H1 (cell line): ENCODE results near the gene FOXN3. TPM values are rescaled to one million over a fixed set of nuclear protein-coding genes. Genes with fewer than 3 reads are reported as not detected.

Experiments used
- CTCF ChIA-PET: fragments of 300-600 bp; sonication (Branson Sonifier 250); formaldehyde crosslinking; loops from one replicate; lab custom pipeline; 2021; ENCODE audit not compliant: partially characterized antibody; lab: Charles Lee
- POLR2A ChIA-PET: fragments of 300-600 bp; sonication (Branson Sonifier 250); formaldehyde crosslinking; loops from one replicate; lab custom pipeline; 2021; ENCODE audit warnings: inconsistent platforms; ENCODE audit not compliant: partially characterized antibody; lab: Charles Lee
- DNase-seq, 2 experiments: peaks; one replicate each; pipeline versions ENCODE4 v3.0.0 to v3.0.0-alpha.2; 2010 to 2022; ENCODE audit warnings: low spot score in 2 of 2, low read depth in 1 of 2, mixed read lengths in 1 of 2
- FAIRE-seq: peaks from 2 replicates; lab custom pipeline; 2011; peaks lifted over from hg19 to GRCh38; lab: Jason Lieb, UNC
- H2AFZ ChIP-seq: 2 replicates; pipeline ENCODE4 v1.8.1; 2012; ENCODE audit warnings: low read length, inconsistent platforms
- H2AK5ac ChIP-seq: 2 replicates; pipeline ENCODE4 v1.6.1; 2013; ENCODE audit warnings: low read depth, low read length
- H2BK120ac ChIP-seq: replicated peaks from 2 replicates; pipeline ENCODE3; 2013; ENCODE audit warnings: low read depth, low read length, inconsistent platforms
- H2BK12ac ChIP-seq: 2 replicates; pipeline ENCODE4 v1.6.1; 2013; ENCODE audit warnings: low read depth, low read length
- H2BK15ac ChIP-seq: 2 replicates; pipeline ENCODE4 v1.6.1; 2013; ENCODE audit warnings: low read length
- H2BK20ac ChIP-seq: 2 replicates; pipeline ENCODE4 v1.6.1; 2013; ENCODE audit warnings: low read length
- H2BK5ac ChIP-seq: 2 replicates; pipeline ENCODE4 v1.6.1; 2013; ENCODE audit warnings: low read depth, low read length
- H3K14ac ChIP-seq: 2 replicates; pipeline ENCODE4 v1.6.1; 2013; ENCODE audit warnings: inconsistent platforms; ENCODE audit not compliant: insufficient read length
- H3K18ac ChIP-seq: 2 replicates; pipeline ENCODE4 v1.6.1; 2013; ENCODE audit warnings: low read length; ENCODE audit errors: extremely low read depth
- H3K23ac ChIP-seq: 2 replicates; pipeline ENCODE4 v1.6.1; 2013; ENCODE audit warnings: inconsistent platforms; ENCODE audit not compliant: insufficient read length
- H3K23me2 ChIP-seq: 2 replicates; pipeline ENCODE4 v1.6.1; 2013; ENCODE audit warnings: low read depth, low read length
- H3K27ac ChIP-seq: 2 replicates; pipeline ENCODE4 v1.6.1; 2011; ENCODE audit warnings: low read depth, low read length, inconsistent platforms
- H3K27me3 ChIP-seq, 4 experiments: replicated peaks in 1 of 4; 1 replicate in 1 of 4; 2 replicates in 3 of 4; pipeline versions ENCODE4 v1.6.1 to v1.8.1; 2011 to 2013; ENCODE audit warnings: low read length in 3 of 4, mild to moderate bottlenecking in 3 of 4, inconsistent platforms in 2 of 4, mixed read lengths in 2 of 4, moderate library complexity in 1 of 4; ENCODE audit not compliant: control insufficient read depth in 3 of 4, insufficient read depth in 3 of 4; ENCODE audit errors: extremely low read depth in 1 of 4
- H3K36me3 ChIP-seq, 4 experiments: 2 replicates each; pipeline versions ENCODE4 v1.6.1 to v1.8.1; 2011 to 2013; ENCODE audit warnings: mild to moderate bottlenecking in 4 of 4, low read length in 3 of 4, moderate library complexity in 2 of 4, control low read depth in 1 of 4, inconsistent platforms in 1 of 4; ENCODE audit not compliant: insufficient read depth in 4 of 4, control insufficient read depth in 2 of 4
- H3K4ac ChIP-seq: replicated peaks from 2 replicates; pipeline ENCODE3; 2013; ENCODE audit warnings: low read length, low read depth, mixed read lengths, inconsistent platforms; ENCODE audit not compliant: insufficient read length
- H3K4me1 ChIP-seq, 4 experiments: replicated peaks in 1 of 4; 1 replicate in 1 of 4; 2 replicates in 3 of 4; pipeline versions ENCODE4 v1.6.1 to v1.8.1; 2011 to 2013; ENCODE audit warnings: low read length in 3 of 4, inconsistent platforms in 2 of 4, mixed read lengths in 1 of 4; ENCODE audit not compliant: insufficient read depth in 4 of 4, control insufficient read depth in 3 of 4
- H3K4me2 ChIP-seq, 2 experiments: 2 replicates each; pipeline versions ENCODE4 v1.6.1 to v1.8.1; 2011 to 2013; ENCODE audit warnings: low read depth in 2 of 2, low read length in 2 of 2, control low read depth in 1 of 2, inconsistent platforms in 1 of 2, mild to moderate bottlenecking in 1 of 2; ENCODE audit not compliant: insufficient read depth in 1 of 2
- H3K4me3 ChIP-seq, 4 experiments: fragments of 200-600, 300-600 bp in 1 of 4; sonication (generic), shearing (Covaris generic), sonication (Bioruptor Twin) in 1 of 4; 2 replicates each; pipeline versions ENCODE4 v1.5.1 to v1.8.1; 2011 to 2016; ENCODE audit warnings: low read length in 4 of 4, low read depth in 3 of 4, control low read depth in 2 of 4, inconsistent platforms in 2 of 4, mild to moderate bottlenecking in 2 of 4, mixed read lengths in 1 of 4, moderate library complexity in 1 of 4; ENCODE audit not compliant: insufficient read depth in 2 of 4; ENCODE audit errors: extremely low read depth in 1 of 4
- H3K56ac ChIP-seq: replicated peaks from 2 replicates; pipeline ENCODE3; 2013; ENCODE audit warnings: low read depth, mild to moderate bottlenecking, mixed read lengths, low read length, inconsistent platforms; ENCODE audit not compliant: insufficient read length
- H3K79me1 ChIP-seq: 2 replicates; pipeline ENCODE4 v1.6.1; 2013; ENCODE audit warnings: low read depth, low read length, control low read depth
- H3K79me2 ChIP-seq, 2 experiments: 2 replicates each; pipeline versions ENCODE4 v1.6.1 to v1.8.1; 2012 to 2013; ENCODE audit warnings: low read length in 2 of 2, mild to moderate bottlenecking in 2 of 2, inconsistent platforms in 1 of 2; ENCODE audit not compliant: insufficient read depth in 2 of 2, control insufficient read depth in 1 of 2
- H3K9ac ChIP-seq, 4 experiments: replicated peaks in 1 of 4; 1 replicate in 1 of 4; 2 replicates in 3 of 4; pipeline versions ENCODE4 v1.6.1 to v1.8.1; 2011 to 2013; ENCODE audit warnings: low read depth in 3 of 4, low read length in 3 of 4, control low read depth in 2 of 4, mild to moderate bottlenecking in 2 of 4, moderate library complexity in 2 of 4, inconsistent platforms in 1 of 4; ENCODE audit errors: extremely low read depth in 1 of 4
- H3K9me3 ChIP-seq, 2 experiments: 2 replicates each; pipeline versions ENCODE4 v1.6.1 to v1.8.1; 2012 to 2013; ENCODE audit warnings: mild to moderate bottlenecking in 2 of 2, moderate library complexity in 2 of 2, control low read depth in 1 of 2, inconsistent platforms in 1 of 2, low read depth in 1 of 2, low read length in 1 of 2, mixed read lengths in 1 of 2; ENCODE audit not compliant: insufficient read depth in 2 of 2
- H4K20me1 ChIP-seq, 2 experiments: replicated peaks in 1 of 2; 2 replicates each; pipeline versions ENCODE3 to v1.8.1; 2011 to 2013; ENCODE audit warnings: inconsistent platforms in 2 of 2, low read length in 2 of 2, mild to moderate bottlenecking in 1 of 2; ENCODE audit not compliant: insufficient read depth in 2 of 2, control insufficient read depth in 1 of 2
- H4K5ac ChIP-seq: 2 replicates; pipeline ENCODE4 v1.6.1; 2013; ENCODE audit warnings: low read length, low read depth, mixed read lengths, inconsistent platforms; ENCODE audit not compliant: insufficient read length
- H4K8ac ChIP-seq: 2 replicates; pipeline ENCODE4 v1.8.0; 2013; ENCODE audit warnings: mild to moderate bottlenecking, moderate library complexity, low read length, inconsistent platforms; ENCODE audit not compliant: insufficient read depth; ENCODE audit errors: extremely low read depth
- H4K91ac ChIP-seq: replicated peaks from 2 replicates; pipeline ENCODE3; 2013; ENCODE audit warnings: low read length, mixed read lengths, inconsistent platforms; ENCODE audit not compliant: insufficient read length
- EP300 ChIP-seq, 2 experiments: IDR thresholded peaks; 1 replicate in 1 of 2; 2 replicates in 1 of 2; pipeline ENCODE4 v1.6.1; 2011 to 2012; ENCODE audit warnings: low read depth in 2 of 2, low read length in 2 of 2, mild to moderate bottlenecking in 2 of 2, borderline replicate concordance in 1 of 2, inconsistent platforms in 1 of 2, moderate library complexity in 1 of 2
- KDM1A ChIP-seq: fragments of 200-600, 300-600 bp; sonication (generic); IDR thresholded peaks from 2 replicates; pipeline ENCODE4 v1.7.1; 2016; ENCODE audit warnings: mild to moderate bottlenecking, low read length, borderline replicate concordance
- NANOG ChIP-seq: IDR thresholded peaks from 2 replicates; pipeline ENCODE4 v1.6.1; 2011; ENCODE audit warnings: low read length, low read depth, mild to moderate bottlenecking, inconsistent platforms; ENCODE audit not compliant: insufficient read depth, poor library complexity, severe bottlenecking
- PHF8 ChIP-seq: fragments of 200-600 bp; sonication (generic); conservative IDR thresholded peaks from 2 replicates; pipeline ENCODE4 v1.7.1; 2012; ENCODE audit warnings: low read depth, mild to moderate bottlenecking, inconsistent platforms, low read length, moderate library complexity
- SIX5 ChIP-seq: IDR thresholded peaks from 2 replicates; pipeline ENCODE4 v1.6.1; 2011; ENCODE audit warnings: mild to moderate bottlenecking, low read depth, low read length
- TBP ChIP-seq: IDR thresholded peaks from 2 replicates; pipeline ENCODE4 v1.6.1; 2011; ENCODE audit warnings: low read depth, low read length, improper control_type of control experiment
- YY1 ChIP-seq: IDR thresholded peaks from 2 replicates; pipeline ENCODE4 v1.6.1; 2011; ENCODE audit warnings: low read depth, mild to moderate bottlenecking, low read length
- WGBS, 2 experiments: shearing (Covaris generic) in 1 of 2; methylation state at CpG; one replicate each; pipeline versions ENCODE4 v1.1.6 to v1.1.7; 2013 to 2015; ENCODE audit warnings: low lambda C conversion rate in 2 of 2, mixed read lengths in 2 of 2, inconsistent platforms in 1 of 2, low coverage in 1 of 2, missing lambda C conversion rate in 1 of 2; ENCODE audit not compliant: insufficient replicate concordance in 2 of 2, insufficient coverage in 1 of 2, insufficient read length in 1 of 2; ENCODE audit errors: extremely low coverage in 1 of 2, missing lambda C conversion rate in 1 of 2; 5-methylcytosine and 5-hydroxymethylcytosine counted together
- polyA plus RNA-seq, 7 experiments: library from polyadenylated mRNA; depleted of rRNA in 3 of 7; stranded (reverse) in 5 of 7; unstranded in 2 of 7; fragments of >200 nt in 5 of 7; fragments of 200-250 nt in 2 of 7; gene quantifications; 1 replicate in 5 of 7; 2 replicates in 1 of 7; 4 replicates in 1 of 7; pipeline versions ENCODE4 v1.2.1 to v1.2.3, GENCODE V29; 2011 to 2013; ENCODE audit warnings: missing spikeins in 2 of 7, mixed read lengths in 2 of 7
- total RNA-seq: library from RNA; stranded (reverse); fragmentation: NEBNext Ultra II Directional; extraction: Animal tissue kit (Norgen Biotek cat#: 25700); gene quantifications from 2 replicates; pipeline ENCODE4 v1.2.1, GENCODE V29; 2021

FOXN3 gene
- total and polyA plus RNA-seq, 2 of the 8 experiments (the other 6 are each of a cell fraction or from before 2014, with no cell fraction given), result 52.6 to 178 TPM

- Histone ChIP-seq H4K5ac (no peak overlapping the region), H2BK15ac (no peak overlapping the region), H3K79me1 (no peaks in the 10 kb centered on the region; the same call in 1 of the 2 replicates), H4K20me1 (no peaks in the 10 kb centered on the region), H3K18ac (no peak overlapping the region; the same call in 1 of the 2 replicates), H3K4me1 (peaks cover 6 to 21% (median 9%) of the 10 kb centered on the region in 4 experiments; a peak in 5 of 7 replicates), H3K9me3 (no peaks in the 10 kb centered on the region), H2AFZ (no peak overlapping the region), H4K8ac (no peak overlapping the region), H3K56ac (no peak overlapping the region), H3K4me3 (no peak overlapping the region), H3K4me2 (no peak overlapping the region), H3K14ac (no peak overlapping the region), H2BK12ac (no peak overlapping the region), H3K9ac (no peak overlapping the region), H2BK120ac (no peak overlapping the region), H3K23me2 (no peaks in the 10 kb centered on the region), H3K27me3 (no peaks in the 10 kb centered on the region), H3K79me2 (peaks cover 0 to 67% of the 10 kb centered on the region in 2 experiments; a peak in 2 of 4 replicates), H3K4ac (no peak overlapping the region), H3K27ac (no peak overlapping the region), H2BK5ac (no peak overlapping the region), H4K91ac (no peak overlapping the region), H2AK5ac (0 out of 2 replicates have a peak overlapping the region, but pooled peaks have one; percentile 77), H2BK20ac (no peak overlapping the region), H3K36me3 (no peaks in the 10 kb centered on the region), H3K23ac (no peak overlapping the region)
- CTCF ChIA-PET, result interaction anchor here (0.8 to 1.2 kb wide), 2 partner anchors 24 to 42 kb away, joined by 3 read pairs; no protein-coding TSS in a partner anchor
- POLR2A ChIA-PET, result no interaction called here
- TF ChIP-seq TBP, result no peak
- TF ChIP-seq SIX5, result no peak
- no peak for TF ChIP-seq PHF8
- no peak for TF ChIP-seq YY1
- TF ChIP-seq NANOG, result no peak
- no peak for TF ChIP-seq EP300 (IDR thresholded peaks at IDR 0.05; ENCODE audit: borderline replicate concordance in 1 of 2, low read depth in 2 of 2, low read length in 2 of 2)
- TF ChIP-seq KDM1A, result no peak
- FAIRE-seq, result no peak
- 89% methylated on average over 5 of the region's 6 CpGs; no CpG with 5 or more reads in 1 of the 2 experiments for WGBS, 2 experiments
- DNase-seq, result no peak
Measured at GRCh38 chr14:89425931-89426330, 8.9 kb upstream of the FOXN3 start.
